ENCODE measurements around the gene UFC1.
A peak's percentile ranks its signal among the peaks of the same experiment; 100 is the strongest.
"Not testable (repeated sequence)": the region's sequence is repeated elsewhere in the genome, so short reads cannot be mapped to it uniquely, and the experiment has no call there.

UFC1 gene

DNA sequence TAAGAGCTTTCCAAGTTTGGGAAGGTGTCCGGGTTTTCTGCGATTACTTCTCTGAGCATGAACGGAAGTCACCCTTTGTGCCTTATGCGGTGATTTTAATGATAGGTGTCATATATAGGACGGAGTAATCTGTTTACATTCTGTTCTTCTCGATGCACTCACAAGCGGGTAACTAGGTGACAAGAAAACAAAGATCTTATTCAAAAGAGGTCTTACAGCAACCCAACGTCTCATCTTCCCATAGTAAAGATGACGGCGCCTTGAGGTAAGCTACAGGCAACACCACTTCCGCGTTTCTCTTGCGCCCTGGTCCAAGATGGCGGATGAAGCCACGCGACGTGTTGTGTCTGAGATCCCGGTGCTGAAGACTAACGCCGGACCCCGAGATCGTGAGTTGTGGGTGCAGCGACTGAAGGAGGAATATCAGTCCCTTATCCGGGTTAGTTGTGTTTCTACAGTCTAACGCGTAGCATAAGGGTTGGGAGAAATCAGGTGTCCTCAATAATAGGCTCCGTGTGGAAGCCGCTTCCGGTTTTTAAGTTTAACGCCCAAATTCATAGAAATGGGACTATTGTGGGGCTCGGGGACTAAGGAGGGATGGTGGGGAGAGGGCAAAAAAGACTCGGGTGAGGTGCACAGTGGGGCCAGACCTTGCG, at the start of gene UFC1:
TSS of gene UFC1 (plus strand) at position 297 of the 656 bp plus-strand sequence. CDS start at position 317, 20 bp downstream.
- no peaks in the 10 kb centered on the region for H3K36me3 ChIP-seq (ENCODE audit: insufficient read depth, low read length)
- peak within 1 kb of the TSS; percentile 89 for H3K9ac ChIP-seq (ENCODE audit: low read depth, low read length)
- no peaks in the 10 kb centered on the region for H3K4me1 ChIP-seq (ENCODE audit: insufficient read depth, low read length)
- H3K9me3 ChIP-seq (ENCODE audit: control insufficient read depth, insufficient read depth, low read length): no peaks in the 10 kb centered on the region

GRCh38 chr1:161106431-161106830, 47.3 kb upstream of the UFC1 start:
- Histone ChIP-seq H3K4me1 (ENCODE audit: insufficient read depth, low read length) (no peaks in the 10 kb centered on the region), H3K36me3 (ENCODE audit: insufficient read depth, low read length) (no peaks in the 10 kb centered on the region; the same call in 1 of the 2 replicates), H3K9ac (ENCODE audit: low read depth, low read length) (no peak overlapping the region), H3K9me3 (ENCODE audit: control insufficient read depth, insufficient read depth, low read length) (no peaks in the 10 kb centered on the region)

DNA sequence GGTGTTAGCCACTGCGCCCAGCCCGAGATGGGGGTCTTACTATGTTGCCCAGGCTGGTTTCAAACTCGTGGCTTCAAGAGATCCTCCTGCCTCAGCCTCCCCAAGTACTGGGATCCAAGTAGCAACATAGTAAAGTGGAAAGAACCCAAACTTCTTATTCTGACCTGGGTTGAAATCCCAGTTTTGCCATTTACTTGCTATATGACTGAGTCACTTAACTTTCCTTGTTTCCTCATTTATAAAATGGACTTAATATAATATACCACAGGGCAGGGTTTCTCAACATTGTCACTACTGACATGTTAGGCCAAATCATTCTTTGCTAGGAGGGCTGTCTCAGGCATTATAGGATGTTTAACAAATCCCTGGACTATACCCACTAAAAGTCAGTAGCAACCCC, 42.7 kb upstream of the UFC1 start:
- Histone ChIP-seq H3K36me3 (ENCODE audit: insufficient read depth, low read length) (no peaks in the 10 kb centered on the region), H3K4me1 (ENCODE audit: insufficient read depth, low read length) (no peaks in the 10 kb centered on the region), H3K9me3 (ENCODE audit: control insufficient read depth, insufficient read depth, low read length) (no peaks in the 10 kb centered on the region), H3K9ac (ENCODE audit: low read depth, low read length) (no peak overlapping the region)

DNA sequence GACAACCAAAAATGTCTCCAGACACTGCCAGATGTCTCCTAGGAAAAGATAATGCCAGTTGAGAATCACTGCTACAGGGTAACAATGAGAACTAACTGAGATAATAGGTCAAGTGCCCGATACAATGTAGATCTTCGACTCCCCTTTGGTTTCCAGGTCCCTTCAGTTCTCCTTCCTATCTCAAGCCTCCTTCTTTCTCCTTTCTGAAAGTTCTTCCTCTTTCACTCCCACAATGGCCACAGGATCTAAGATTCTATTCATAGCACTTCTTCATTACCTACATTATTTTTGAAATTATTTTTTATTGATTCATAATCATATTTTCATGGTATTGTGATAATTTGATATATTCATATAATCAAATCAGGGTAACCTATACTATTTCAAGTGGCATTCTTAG, 42.3 kb upstream of the UFC1 start:
- Histone ChIP-seq H3K9ac (ENCODE audit: low read depth, low read length) (no peak overlapping the region), H3K36me3 (ENCODE audit: insufficient read depth, low read length) (no peaks in the 10 kb centered on the region), H3K9me3 (ENCODE audit: control insufficient read depth, insufficient read depth, low read length) (no peaks in the 10 kb centered on the region), H3K4me1 (ENCODE audit: insufficient read depth, low read length) (no peaks in the 10 kb centered on the region)

GRCh38 chr1:161113915-161114314, 39.9 kb upstream of the UFC1 start:
- peaks cover 1% of the 10 kb centered on the region for H3K4me1 ChIP-seq (ENCODE audit: insufficient read depth, low read length)

DNA sequence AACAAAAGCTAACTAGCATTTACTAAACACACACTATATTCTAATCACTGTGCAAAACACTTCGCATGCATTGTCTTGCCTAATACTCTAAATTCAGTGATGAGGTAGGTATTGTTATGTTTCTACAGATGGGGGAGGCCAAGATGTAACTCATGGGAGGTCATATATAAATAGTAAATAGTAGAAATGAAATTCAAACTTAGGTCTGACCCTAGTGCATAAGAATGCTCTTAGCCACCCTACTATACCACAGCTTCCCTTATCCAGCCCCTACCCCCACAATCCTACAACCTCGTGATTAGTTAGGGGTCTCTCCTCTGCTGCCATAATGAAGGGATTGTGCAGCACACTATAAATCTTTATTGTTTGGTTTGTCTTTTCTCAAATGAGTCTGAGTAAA, 39.2 kb upstream of the UFC1 start:
- no peaks in the 10 kb centered on the region for H3K9me3 ChIP-seq (ENCODE audit: control insufficient read depth, insufficient read depth, low read length)
- no peak overlapping the region for H3K9ac ChIP-seq (ENCODE audit: low read depth, low read length)
- no peaks in the 10 kb centered on the region for H3K36me3 ChIP-seq (ENCODE audit: insufficient read depth, low read length)
- H3K4me1 ChIP-seq (ENCODE audit: insufficient read depth, low read length): peaks cover 8% of the 10 kb centered on the region

More at GRCh38 chr1:161113915-161114314, 39.9 kb upstream of the UFC1 start:
- no peaks in the 10 kb centered on the region for H3K36me3 ChIP-seq (ENCODE audit: insufficient read depth, low read length)
- H3K9me3 ChIP-seq (ENCODE audit: control insufficient read depth, insufficient read depth, low read length): no peaks in the 10 kb centered on the region
- H3K9ac ChIP-seq (ENCODE audit: low read depth, low read length): no peak overlapping the region

DNA sequence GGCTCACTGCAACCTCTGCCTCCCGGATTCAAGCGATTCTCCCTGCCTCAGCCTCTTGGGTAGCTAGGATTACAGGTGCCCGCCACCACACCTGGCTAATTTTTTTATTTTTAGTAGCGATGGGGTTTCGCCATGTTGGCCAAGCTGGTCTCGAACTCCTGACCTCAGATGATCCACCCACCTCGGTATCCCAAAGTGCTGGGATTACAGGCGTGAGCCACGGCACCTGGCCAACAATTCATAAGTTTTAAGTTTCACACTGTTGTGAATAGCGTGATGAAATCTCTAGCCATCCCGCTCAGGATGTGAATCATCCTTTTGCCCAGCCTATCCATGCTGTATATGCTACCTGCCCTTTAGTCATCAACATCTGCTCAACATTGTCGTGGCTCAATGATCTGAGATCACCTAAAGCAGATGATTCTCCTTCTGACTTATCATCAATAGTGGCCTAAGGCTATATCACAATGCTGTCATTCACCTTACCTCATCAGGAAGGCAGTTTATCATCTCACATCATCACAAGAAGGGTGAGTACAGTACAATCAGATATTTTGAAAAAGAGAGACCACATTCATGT, 38.6 kb upstream of the UFC1 start:
- Histone ChIP-seq H3K9ac (ENCODE audit: low read depth, low read length) (no peak overlapping the region), H3K4me1 (ENCODE audit: insufficient read depth, low read length) (peaks cover 12% of the 10 kb centered on the region), H3K36me3 (ENCODE audit: insufficient read depth, low read length) (peaks cover 5% of the 10 kb centered on the region), H3K9me3 (ENCODE audit: control insufficient read depth, insufficient read depth, low read length) (no peaks in the 10 kb centered on the region)

GRCh38 chr1:161115961-161116360, 37.8 kb upstream of the UFC1 start:
- peaks cover 12% of the 10 kb centered on the region for H3K36me3 ChIP-seq (ENCODE audit: insufficient read depth, low read length)
- peaks cover 12% of the 10 kb centered on the region for H3K4me1 ChIP-seq (ENCODE audit: insufficient read depth, low read length)
- not testable (repeated sequence) for H3K9me3 ChIP-seq (ENCODE audit: control insufficient read depth, insufficient read depth, low read length); H3K9ac ChIP-seq (ENCODE audit: low read depth, low read length)

DNA sequence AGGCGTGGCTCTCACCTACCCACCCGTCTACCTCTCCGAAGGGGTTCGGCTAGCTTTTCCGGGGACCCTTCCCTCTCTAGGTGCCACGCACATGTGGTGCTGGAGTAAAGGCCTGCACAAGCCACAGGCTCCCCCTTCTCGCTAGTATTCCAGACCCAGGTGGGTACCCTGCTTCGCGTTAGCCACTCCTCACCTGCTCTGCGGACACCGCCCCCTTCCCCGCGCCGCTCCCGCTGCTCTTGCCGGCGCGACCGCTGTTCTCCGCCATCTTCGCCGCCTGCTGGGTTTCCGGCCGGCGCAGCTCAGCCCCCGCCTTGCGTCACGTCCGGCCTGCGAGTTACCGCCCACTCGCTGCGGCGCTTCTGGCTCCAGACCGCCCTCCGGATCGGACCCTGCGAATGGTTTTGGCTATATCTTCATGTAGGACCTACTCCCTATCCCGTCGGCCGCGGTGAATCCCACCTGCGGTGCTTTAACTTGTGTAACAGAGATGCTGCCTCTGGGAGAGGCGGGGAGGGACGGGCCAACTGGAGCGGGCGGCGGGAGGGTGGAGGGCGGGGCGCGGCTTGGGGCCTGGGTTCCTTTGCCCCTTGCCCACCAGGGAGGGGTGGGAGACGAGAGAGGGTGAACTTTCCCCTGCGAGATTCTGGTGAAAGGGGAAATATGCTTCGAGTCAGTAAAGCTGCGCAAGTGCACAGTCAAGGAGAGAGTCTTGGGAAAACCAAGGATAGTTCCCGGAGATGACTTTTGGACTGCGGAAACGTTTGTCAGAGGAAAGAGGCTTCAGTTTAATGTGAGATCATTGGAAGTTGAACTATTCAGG, 35.8 kb upstream of the UFC1 start, which contains the start of the genes NIT1 and PFDN2:
TSS of gene NIT1 (plus strand) at position 347 of the 823 bp plus-strand sequence. CDS start at position 419, 72 bp downstream.
TSS of gene PFDN2 (minus strand) at position 279 of the 823 bp plus-strand sequence. CDS start at position 268, 11 bp downstream.
- peaks cover 12% of the 10 kb centered on the region for H3K4me1 ChIP-seq (ENCODE audit: insufficient read depth, low read length)
- H3K9me3 ChIP-seq (ENCODE audit: control insufficient read depth, insufficient read depth, low read length): no peaks in the 10 kb centered on the region
- peak within 1 kb of the TSS; percentile 80 for H3K9ac ChIP-seq (ENCODE audit: low read depth, low read length)
- H3K36me3 ChIP-seq (ENCODE audit: insufficient read depth, low read length): peaks cover 26% of the 10 kb centered on the region

DNA sequence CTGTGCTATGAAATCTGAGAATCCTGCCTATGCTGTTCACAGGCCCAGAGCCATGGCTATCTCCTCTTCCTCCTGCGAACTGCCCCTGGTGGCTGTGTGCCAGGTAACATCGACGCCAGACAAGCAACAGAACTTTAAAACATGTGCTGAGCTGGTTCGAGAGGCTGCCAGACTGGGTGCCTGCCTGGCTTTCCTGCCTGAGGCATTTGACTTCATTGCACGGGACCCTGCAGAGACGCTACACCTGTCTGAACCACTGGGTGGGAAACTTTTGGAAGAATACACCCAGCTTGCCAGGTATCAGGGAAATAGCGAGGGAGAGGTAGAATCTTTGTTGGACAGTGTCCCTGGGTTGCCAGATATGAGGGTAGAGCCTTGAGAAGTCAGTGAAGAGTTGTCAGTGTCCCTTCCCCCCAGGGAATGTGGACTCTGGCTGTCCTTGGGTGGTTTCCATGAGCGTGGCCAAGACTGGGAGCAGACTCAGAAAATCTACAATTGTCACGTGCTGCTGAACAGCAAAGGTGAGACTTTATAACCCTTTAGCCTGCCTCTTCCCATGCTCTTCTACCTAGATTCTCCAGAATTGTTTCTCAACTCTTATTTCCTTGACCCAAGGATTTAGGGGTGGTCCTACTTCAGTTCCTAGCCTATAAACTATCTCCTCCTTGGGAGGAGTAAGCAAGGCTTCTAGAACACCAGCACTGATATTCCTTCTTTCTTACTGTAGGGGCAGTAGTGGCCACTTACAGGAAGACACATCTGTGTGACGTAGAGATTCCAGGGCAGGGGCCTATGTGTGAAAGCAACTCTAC, 34.5 kb upstream of the UFC1 start:
- H3K36me3 ChIP-seq (ENCODE audit: insufficient read depth, low read length): peaks cover 28% of the 10 kb centered on the region
- peaks cover 12% of the 10 kb centered on the region for H3K4me1 ChIP-seq (ENCODE audit: insufficient read depth, low read length)
- peak overlapping the region; percentile 80; the same call in 1 of the 2 replicates for H3K9ac ChIP-seq (ENCODE audit: low read depth, low read length)
- no peaks in the 10 kb centered on the region for H3K9me3 ChIP-seq (ENCODE audit: control insufficient read depth, insufficient read depth, low read length)

GRCh38 chr1:161121042-161121650, 32.6 kb upstream of the UFC1 start:
- Histone ChIP-seq H3K36me3 (ENCODE audit: insufficient read depth, low read length) (peaks cover 35% of the 10 kb centered on the region), H3K9me3 (ENCODE audit: control insufficient read depth, insufficient read depth, low read length) (no peaks in the 10 kb centered on the region), H3K9ac (ENCODE audit: low read depth, low read length) (no peak overlapping the region), H3K4me1 (ENCODE audit: insufficient read depth, low read length) (peaks cover 12% of the 10 kb centered on the region)

- no peak overlapping the region for H3K9ac ChIP-seq (ENCODE audit: low read depth, low read length)
- no peaks in the 10 kb centered on the region for H3K9me3 ChIP-seq (ENCODE audit: control insufficient read depth, insufficient read depth, low read length)
- peaks cover 12% of the 10 kb centered on the region for H3K4me1 ChIP-seq (ENCODE audit: insufficient read depth, low read length)
- peaks cover 35% of the 10 kb centered on the region for H3K36me3 ChIP-seq (ENCODE audit: insufficient read depth, low read length)
Observed at GRCh38 chr1:161121834-161122233, 31.9 kb upstream of the UFC1 start.

DNA sequence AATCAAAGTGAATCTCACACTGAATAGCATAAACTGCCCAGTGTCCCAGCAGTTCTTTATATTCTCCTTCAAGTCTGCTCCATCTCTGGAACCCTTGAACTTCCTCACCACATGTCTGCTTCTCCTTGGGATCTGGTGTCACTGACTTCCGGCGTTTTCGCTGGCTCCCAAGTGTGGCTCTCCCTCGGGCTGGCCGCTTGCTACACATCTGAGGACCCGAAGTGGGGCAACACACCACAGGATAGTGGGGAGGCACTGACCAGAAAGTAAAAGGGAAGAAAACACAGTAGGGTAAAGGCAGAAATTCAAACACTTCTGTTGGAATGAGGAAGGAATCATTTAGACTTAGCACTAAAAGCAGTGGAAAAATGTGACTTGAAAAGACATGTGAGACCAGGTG, 30.8 kb upstream of the UFC1 start:
- peaks cover 41% of the 10 kb centered on the region for H3K36me3 ChIP-seq (ENCODE audit: insufficient read depth, low read length)

More for the DNA sequence above, 30.8 kb upstream of the UFC1 start:
- Histone ChIP-seq H3K9me3 (ENCODE audit: control insufficient read depth, insufficient read depth, low read length) (no peaks in the 10 kb centered on the region), H3K4me1 (ENCODE audit: insufficient read depth, low read length) (peaks cover 12% of the 10 kb centered on the region), H3K9ac (ENCODE audit: low read depth, low read length) (no peak overlapping the region)
